Esophagus muscularis mucosa (tissue), 4 donors: ENCODE data around the gene EGLN2.
"Not testable (repeated sequence)": the region's sequence is repeated elsewhere in the genome, so short reads cannot be mapped to it uniquely, and the experiment has no call there.

ENCODE experiments used
- EP300 ChIP-seq: sonication (generic); formaldehyde crosslinking; IDR thresholded peaks from one replicate; pipeline ENCODE4 v1.6.1; 2017; ENCODE audit warnings: antibody characterized with exemption
- POLR2AphosphoS5 ChIP-seq, 2 donors: sonication (generic); formaldehyde crosslinking; IDR thresholded peaks; one replicate each; pipeline ENCODE4 v1.6.1; 2017; ENCODE audit warnings: antibody characterized with exemption in 2 of 2
- TF ChIP-seq, protein P1 (sequence below), 3 experiments: fragments of 200-600 bp in 2 of 3; fragments of 450-650 bp in 1 of 3; sonication (generic) in 2 of 3; IDR thresholded peaks; one replicate each; pipeline ENCODE4 v1.5.1; 2017 to 2019; ENCODE audit warnings: antibody characterized with exemption in 3 of 3, mild to moderate bottlenecking in 2 of 3, moderate library complexity in 1 of 3

DNA sequence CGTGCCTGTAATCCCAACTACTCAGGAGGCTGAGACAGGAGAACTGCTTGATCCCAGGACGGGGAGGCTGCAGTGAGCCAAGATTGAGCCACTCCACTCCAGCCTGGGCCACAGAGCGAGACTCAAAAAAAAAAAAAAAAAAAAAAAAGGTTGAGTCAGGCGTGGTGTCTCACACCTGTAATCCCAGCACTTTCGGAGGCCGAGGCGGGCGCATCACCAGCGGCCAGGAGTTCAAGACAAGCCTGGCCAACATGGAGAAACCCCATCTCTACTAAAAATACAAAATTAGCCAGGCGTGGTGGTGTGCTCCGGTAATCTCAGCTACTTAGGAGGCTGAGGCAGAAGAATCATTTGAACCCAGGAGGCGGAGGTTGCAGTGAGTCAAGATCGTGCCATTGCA is 32.6 kb upstream of the EGLN2 start:
- TF ChIP-seq POLR2AphosphoS5 (IDR thresholded peaks at IDR 0.05); EP300: not testable (repeated sequence)
- TF ChIP-seq, protein P1, sequence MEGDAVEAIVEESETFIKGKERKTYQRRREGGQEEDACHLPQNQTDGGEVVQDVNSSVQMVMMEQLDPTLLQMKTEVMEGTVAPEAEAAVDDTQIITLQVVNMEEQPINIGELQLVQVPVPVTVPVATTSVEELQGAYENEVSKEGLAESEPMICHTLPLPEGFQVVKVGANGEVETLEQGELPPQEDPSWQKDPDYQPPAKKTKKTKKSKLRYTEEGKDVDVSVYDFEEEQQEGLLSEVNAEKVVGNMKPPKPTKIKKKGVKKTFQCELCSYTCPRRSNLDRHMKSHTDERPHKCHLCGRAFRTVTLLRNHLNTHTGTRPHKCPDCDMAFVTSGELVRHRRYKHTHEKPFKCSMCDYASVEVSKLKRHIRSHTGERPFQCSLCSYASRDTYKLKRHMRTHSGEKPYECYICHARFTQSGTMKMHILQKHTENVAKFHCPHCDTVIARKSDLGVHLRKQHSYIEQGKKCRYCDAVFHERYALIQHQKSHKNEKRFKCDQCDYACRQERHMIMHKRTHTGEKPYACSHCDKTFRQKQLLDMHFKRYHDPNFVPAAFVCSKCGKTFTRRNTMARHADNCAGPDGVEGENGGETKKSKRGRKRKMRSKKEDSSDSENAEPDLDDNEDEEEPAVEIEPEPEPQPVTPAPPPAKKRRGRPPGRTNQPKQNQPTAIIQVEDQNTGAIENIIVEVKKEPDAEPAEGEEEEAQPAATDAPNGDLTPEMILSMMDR (IDR thresholded peaks at IDR 0.05) = not testable (repeated sequence)
